Lower leg skin (tissue), 3 donors: Measurements from ENCODE around the gene LRRC8B.

Source experiments
- POLR2A ChIP-seq, 2 donors: fragments of 450-650 bp; IDR thresholded peaks; one replicate each; pipeline ENCODE4 v1.6.1; 2016 to 2017; ENCODE audit warnings: antibody characterized with exemption in 2 of 2, mild to moderate bottlenecking in 1 of 2, moderate library complexity in 1 of 2
- TF ChIP-seq, protein P1 (sequence below), 3 donors: fragments of 450-650 bp; IDR thresholded peaks; one replicate each; pipeline ENCODE4 v1.5.1; 2016; ENCODE audit warnings: antibody characterized with exemption in 3 of 3, mild to moderate bottlenecking in 3 of 3, moderate library complexity in 2 of 3

- TF ChIP-seq, protein P1, sequence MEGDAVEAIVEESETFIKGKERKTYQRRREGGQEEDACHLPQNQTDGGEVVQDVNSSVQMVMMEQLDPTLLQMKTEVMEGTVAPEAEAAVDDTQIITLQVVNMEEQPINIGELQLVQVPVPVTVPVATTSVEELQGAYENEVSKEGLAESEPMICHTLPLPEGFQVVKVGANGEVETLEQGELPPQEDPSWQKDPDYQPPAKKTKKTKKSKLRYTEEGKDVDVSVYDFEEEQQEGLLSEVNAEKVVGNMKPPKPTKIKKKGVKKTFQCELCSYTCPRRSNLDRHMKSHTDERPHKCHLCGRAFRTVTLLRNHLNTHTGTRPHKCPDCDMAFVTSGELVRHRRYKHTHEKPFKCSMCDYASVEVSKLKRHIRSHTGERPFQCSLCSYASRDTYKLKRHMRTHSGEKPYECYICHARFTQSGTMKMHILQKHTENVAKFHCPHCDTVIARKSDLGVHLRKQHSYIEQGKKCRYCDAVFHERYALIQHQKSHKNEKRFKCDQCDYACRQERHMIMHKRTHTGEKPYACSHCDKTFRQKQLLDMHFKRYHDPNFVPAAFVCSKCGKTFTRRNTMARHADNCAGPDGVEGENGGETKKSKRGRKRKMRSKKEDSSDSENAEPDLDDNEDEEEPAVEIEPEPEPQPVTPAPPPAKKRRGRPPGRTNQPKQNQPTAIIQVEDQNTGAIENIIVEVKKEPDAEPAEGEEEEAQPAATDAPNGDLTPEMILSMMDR (IDR thresholded peaks at IDR 0.05): no peak
- TF ChIP-seq POLR2A (IDR thresholded peaks at IDR 0.05): no peak
These were observed 121.6 kb downstream of the LRRC8B start for GRCh38 chr1:89646259-89646658.
